Effector CD4-positive, alpha-beta T cell (primary cell): ENCODE data around the gene XIST.
"Not testable (repeated sequence)": the region's sequence is repeated elsewhere in the genome, so short reads cannot be mapped to it uniquely, and the experiment has no call there.

ENCODE experiments used
- DNase-seq: peaks from one replicate; pipeline ENCODE4 v3.0.0-alpha.2; 2020
- total RNA-seq: gene quantifications from one replicate; lab custom pipeline; 2026; lab: John Stamatoyannopoulos, UW

XIST gene
- total RNA-seq: 5.4 reads per million, percentile 21 among the genes with 10 or more reads in this experiment

DNA sequence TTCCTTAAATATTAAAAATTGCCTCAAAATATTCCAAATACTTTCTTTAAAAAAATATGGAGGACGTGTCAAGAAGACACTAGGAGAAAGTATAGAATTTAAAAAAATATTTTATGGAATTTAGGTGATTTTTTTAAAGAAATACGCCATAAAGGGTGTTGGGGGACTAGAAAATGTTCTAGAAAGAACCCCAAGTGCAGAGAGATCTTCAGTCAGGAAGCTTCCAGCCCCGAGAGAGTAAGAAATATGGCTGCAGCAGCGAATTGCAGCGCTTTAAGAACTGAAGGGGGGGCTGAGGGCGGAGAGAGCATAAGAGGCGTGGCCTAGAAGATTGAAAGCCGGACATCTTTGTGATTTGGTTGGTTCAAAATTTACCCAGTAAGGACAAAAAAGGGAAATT lies at the start of gene XIST:
TSS of gene XIST (minus strand) at position 248 of the 400 bp plus-strand sequence.
- DNase-seq: peak; percentile 53

GRCh38 chrX:73898315-73898714 lies 45.8 kb upstream of the XIST start:
- not testable (repeated sequence) for DNase-seq

DNA sequence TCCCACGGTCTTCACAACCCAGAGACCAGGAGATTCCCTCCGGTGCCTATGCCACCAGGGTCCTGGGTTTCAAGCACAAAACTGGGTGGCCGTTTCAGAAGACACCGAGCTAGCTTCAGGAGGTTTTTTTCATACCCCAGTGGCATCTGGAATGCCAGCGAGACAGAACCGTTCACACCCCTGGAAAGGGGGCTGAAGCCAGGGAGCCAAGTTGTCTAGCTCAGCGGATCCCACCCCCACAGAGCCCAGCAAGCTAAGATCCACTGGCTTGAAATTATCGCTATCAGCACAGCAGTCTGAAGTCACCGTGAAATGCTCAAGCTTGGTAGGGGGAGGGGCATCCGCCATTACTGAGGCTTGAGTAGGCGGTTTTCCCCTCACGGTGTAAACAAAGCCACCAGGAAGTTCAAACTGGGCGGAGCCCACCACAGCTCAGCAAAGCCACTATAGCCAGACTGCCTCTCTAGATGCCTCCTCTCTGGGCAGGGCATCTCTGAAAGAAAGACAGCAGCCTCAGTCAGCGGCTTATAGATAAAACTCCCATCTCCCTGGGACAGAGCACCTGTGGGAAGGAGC lies 40.1 kb upstream of the XIST start:
- peak; percentile 16 for DNase-seq

- DNase-seq: not testable (repeated sequence)
These were observed 29.7 kb upstream of the XIST start for GRCh38 chrX:73882260-73882659.

DNA sequence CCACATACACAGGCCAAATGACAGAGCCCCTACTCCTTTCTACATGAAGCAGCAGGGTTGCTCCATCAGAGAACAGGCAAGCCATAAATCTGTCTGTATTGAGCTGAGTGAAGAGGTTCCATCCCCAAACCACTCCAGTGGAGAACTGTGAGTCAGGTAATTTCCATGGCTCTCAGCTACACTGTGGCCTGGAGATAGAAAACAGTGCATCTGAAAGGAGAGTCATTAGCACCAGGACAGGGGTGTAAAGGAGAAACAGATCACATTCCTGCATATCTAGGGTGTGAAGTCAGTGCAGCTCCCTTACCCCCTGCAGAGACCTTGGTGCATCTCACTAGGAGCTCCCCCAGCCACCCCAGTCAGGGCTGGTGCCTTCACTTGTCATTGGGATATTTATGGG lies 25.2 kb upstream of the XIST start:
- no peak for DNase-seq

GRCh38 chrX:73876911-73877310 lies 24.4 kb upstream of the XIST start:
- no peak for DNase-seq

- no peak for DNase-seq
These were observed 16.4 kb upstream of the XIST start for GRCh38 chrX:73868916-73869315.

DNA sequence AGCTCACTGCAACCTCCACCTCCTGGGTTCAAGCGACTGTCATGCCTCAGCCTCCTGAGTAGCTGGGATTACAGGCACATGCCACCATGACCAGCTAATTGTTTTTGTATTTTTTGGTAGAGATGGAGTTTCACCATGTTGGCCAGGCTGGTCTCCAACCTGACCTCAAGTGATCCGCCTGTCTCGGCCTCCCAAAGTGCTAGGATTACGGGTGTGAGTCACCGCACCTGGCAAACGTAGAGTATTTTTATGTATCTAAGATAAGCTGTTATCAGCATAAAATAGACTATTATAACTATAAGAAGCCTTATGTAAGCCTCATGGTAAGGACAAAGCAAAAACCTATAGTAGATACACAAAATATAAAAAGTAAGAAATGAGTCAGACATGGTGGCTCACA lies 14.6 kb upstream of the XIST start:
- DNase-seq: no peak

GRCh38 chrX:73863852-73864251 lies 11.3 kb upstream of the XIST start:
- DNase-seq: no peak

DNA sequence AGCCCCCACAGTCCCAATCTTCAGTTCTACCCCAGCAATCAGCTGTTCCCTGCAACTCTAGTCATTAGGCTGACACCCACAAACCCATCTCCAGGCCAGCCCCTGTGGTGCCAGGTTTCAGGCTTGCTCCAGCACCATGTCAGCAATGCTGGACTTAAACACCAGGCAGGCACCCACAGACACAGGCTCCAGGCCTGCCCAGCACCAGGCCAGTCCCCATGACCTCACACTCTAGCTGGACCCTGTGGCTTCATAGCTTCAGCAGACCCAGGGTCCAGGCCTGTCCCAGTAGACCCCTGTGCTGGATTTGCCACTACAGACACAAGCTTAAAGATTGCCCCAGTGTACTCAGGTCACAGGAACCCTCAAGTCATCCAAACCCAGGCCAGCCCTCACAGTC lies 10.8 kb upstream of the XIST start:
- DNase-seq: no peak

- DNase-seq: no peak
These were observed 7.1 kb upstream of the XIST start for GRCh38 chrX:73859622-73860021.

DNA sequence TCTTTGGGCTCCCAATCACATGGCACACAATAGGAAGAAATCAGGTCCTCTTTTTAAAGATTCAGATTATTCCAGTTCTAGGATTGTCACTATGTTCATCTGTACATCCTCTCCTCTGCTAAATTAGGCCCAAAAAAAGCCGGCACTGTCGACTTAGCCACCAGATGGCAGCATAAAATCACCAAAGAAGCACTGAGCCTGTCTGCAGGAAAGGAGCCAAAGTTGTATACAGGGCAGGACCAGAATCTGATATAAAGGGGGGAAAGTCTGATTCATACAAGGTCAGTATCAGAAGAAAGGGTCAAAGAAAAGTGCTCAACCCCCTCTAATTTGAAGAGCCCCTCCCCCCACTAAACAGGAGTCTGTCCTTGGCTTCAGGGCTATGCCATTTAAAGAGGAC lies 3.0 kb upstream of the XIST start:
- peak; percentile 60 for DNase-seq

DNA sequence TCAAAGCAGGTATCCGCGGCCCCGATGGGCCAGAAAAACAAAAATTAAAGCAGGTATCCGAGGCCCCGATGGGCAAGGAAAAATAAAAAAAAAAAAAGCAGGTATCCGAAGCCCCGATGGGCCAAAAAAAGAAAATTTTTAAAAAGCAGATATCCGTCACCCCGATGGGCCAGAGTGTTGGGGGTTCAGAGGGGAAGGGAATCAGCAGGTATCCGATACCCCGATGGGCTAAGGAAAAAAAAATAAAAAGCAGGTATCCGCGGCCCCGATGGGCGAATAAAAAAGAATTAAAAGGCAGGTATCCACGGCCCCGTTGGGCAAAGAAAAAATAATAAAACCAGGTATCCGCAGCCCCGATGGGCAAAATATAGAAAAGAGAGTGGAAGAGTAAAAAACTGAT lies 492 bp downstream of the XIST start:
- no peak for DNase-seq

GRCh38 chrX:73851014-73852009 lies 1.2 kb downstream of the XIST start:
- DNase-seq: peak; percentile 63

DNA sequence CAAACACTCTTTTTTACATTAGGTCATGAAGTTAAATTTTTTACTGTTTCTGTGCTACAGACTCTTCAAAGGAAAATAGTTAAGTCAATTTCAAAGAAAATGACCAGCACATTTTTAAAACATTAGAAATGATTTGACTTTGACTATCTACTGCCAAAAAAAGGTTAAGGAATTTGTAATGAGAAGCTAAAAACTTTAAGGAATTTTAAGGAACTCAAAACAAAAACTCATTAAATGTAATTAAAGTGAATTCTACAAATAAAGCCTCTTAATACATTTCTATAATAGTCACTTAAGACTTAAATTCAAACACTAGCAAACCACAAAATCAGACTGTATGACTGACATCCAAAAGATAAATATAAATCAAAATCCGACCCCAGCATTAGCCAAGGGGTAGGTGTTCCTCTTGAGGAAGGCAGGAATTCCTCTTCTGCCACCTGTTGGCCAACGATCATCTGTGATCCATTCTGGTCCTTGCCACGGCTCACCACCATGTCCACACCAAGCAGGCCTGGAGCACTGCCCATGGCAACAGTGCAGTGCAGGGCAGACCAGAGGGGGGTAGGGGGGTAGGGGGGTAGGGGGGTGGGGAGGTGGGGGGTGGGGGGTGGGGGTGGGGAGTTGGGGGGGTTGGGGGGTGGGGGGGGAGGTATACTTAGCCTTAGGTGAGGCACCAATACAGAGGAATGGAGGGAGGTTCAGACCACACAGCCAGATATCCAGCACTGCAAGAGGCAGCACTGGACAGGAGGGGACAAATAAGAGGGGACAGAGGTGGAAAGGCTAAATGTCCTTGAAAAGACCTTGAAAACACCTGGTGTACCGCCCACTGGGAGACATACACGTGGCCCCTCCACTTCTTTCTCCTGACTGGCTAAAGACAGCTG lies 2.1 kb downstream of the XIST start:
- no peak for DNase-seq

GRCh38 chrX:73849073-73849472 lies 3.4 kb downstream of the XIST start:
- DNase-seq: no peak

- DNase-seq: no peak
These were observed 4.5 kb downstream of the XIST start for GRCh38 chrX:73847991-73848390.

- no peak for DNase-seq
These were observed 5.4 kb downstream of the XIST start for GRCh38 chrX:73847100-73847499.

DNA sequence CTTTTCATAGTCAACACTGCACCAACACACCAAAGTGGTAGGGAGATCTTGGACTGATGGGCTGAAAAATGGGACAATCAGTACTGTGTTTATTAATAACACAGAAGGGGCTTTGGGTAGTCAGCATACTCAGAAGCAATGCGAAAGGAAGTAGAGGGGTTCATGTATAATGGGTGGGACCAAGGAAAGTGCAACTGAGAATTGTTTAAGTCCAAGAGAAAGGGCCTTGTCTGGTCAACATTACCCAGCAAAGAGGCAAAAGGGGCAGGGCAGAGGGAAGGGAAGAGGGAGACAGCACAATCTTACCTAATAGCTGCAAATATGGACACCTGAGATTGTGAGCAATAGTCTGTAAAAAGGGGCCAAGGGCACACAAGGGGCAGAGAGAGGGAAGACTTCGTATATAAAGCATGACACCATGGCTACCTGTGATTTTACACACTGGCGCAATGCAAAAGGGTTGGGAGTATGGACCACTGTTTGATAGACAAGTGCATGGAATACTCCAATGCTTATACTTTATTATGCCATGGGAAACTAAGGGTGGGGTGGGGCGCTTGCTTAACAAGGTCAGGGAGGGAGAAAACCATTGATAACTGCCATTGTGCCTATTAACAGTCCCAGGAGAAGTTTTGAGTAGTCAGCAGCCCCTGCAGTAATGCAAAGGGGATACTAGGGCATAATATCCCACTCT lies 9.8 kb downstream of the XIST start:
- DNase-seq: no peak

GRCh38 chrX:73841337-73841736 lies 11.2 kb downstream of the XIST start:
- no peak for DNase-seq

DNA sequence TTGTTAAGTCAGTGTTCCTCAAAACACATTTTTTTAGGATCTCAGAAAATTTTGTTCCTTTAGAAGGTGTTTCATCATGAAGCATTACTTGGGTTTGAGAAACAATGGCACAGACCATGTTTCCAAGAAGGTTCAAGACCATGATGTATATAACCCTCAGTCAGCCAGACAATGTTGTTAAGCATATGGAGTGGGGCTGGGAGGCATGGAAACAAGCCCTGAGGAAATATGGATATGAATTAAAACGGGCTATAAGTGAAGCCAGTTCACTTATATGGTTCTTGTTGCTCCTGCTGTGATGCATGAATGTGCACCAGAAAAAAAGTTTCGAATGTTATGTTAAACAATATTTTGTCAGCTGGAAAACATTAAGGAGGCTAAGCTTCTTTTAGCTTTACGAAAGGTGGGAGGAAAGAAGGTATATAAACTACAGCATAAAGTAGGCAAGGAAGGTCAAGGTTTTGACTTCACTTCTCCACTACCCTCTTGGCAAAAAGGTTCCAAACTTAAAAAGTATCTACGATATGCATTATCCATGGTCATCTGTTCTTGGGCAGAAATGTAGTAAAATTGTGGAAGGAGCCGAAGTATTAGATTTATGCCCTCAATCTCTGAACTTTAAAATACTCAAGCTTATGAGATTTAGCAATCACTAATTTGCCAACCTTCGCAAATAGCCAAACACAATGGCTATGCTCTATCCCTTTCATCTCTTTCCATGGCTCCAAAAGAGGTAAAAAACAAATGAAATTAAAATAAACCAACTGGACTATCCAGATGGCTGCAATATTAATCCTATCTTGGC lies 12.2 kb downstream of the XIST start:
- no peak for DNase-seq

- no peak for DNase-seq
These were observed 13.4 kb downstream of the XIST start for GRCh38 chrX:73839152-73839551.
